ENCODE results near the gene NGEF. TPM values are rescaled to one million over a fixed set of nuclear protein-coding genes. Genes with fewer than 3 reads are reported as not detected.

NGEF gene
- total RNA-seq, 8 experiments from 2014 or later, result 5.3 to 47.0 (median 8.4) TPM

DNA sequence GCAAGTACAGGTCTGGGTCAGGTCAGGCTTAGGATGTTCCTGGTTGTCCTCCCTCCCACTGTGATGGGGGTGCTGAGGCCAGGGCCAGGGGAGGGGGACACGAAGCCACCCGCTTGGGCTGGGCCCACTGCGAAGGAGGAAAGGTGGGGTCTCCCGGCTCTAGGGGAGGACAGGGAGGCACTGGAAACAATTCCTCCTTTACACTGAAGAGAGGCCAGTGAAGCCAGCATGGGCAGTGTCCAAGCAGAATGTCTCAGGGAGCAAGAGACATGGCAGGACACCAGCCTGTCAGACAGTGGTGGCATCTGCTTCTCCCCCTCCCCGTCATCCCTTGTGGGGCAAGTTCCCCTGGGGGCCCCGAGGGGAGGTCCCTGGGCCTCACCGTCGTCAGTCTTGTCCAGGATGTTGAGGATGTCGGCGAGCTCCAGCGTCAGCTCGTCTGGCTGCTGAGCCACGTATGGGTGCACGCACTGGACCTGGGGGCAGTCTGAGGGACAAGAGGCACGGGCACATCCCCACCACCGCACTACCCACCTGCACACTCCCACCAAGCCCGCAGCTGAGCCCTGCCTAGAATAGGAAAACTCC lies 132.2 kb downstream of the NGEF start:
- no peak for ATAC-seq (replicated peaks in 6 of 8)
- in situ Hi-C loops (cut with MboI; ENCODE audit: low pct_unique_long_range_greater_than_20kb in 2 of 9, low sequenced_read_pairs in 9 of 9, unreplicated experiment in 9 of 9), result no loop called here
- WGBS, 10 experiments, result 67 to 94% (median 85%) methylated on average over 5 of the region's 17 CpGs; no CpG with 5 or more reads in 7 of the 10 experiments

GRCh38 chr2:232879618-232880494 lies 133.2 kb downstream of the NGEF start:
- Histone ChIP-seq H3K4me1 (replicated peaks in 1 of 2) (peaks cover 0 to 7% of the 10 kb centered on the region in 2 donors), H3K27ac (no peak overlapping the region), H3K4me3 (no peak overlapping the region)
- in situ Hi-C loops (cut with MboI; ENCODE audit: low pct_unique_long_range_greater_than_20kb in 2 of 9, low sequenced_read_pairs in 9 of 9, unreplicated experiment in 9 of 9), result no loop called here
- whole genome bisulfite sequencing, 10 experiments, result 60 to 100% (median 86%) methylated on average over 1 to 4 of the region's 21 CpGs; no CpG with 5 or more reads in 5 of the 10 experiments
- ATAC-seq (replicated peaks in 6 of 8), result no peak

More for the DNA sequence above, 132.2 kb downstream of the NGEF start:
- H3K27ac ChIP-seq, result no peak overlapping the region
- H3K4me3 ChIP-seq, result no peak overlapping the region
- peaks cover 0 to 7% of the 10 kb centered on the region in 2 donors for H3K4me1 ChIP-seq (replicated peaks in 1 of 2)

DNA sequence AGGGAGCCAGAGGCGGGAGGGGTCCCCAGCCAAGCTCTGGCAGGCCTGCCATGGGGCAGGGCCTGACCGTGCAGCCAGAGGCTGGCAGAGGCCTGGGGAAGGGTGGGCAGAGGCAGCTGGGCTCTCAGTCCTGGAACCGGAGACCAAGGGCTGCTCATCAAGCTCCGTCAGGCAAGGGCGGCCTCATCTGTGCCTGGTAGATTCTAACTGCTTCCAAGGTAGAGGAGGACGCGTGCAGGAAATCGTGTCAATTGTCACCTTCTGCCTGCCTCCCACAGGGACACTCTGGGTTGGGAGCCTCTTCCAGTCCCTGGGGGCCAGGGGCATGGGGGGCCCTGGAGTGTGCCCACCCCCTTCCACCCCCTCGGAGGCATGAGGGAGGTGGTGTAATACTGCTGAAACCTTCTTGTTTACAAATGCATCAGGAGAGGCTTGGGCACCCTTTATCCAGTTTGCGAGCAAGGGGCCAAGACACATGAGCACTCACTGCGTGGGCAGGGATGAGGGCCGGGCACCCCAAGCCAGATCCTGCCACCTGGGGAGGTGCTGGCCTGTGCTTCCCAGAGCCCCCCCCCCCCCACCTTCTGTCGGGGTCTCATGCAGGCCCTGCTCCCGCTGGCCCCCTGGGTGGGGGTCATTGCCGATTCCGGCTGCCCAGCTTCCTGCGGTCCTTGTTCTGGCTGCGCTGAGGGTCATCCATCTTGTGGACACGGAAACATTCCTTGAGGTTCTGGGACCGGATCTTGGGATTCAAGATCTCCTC lies 134.0 kb downstream of the NGEF start:
- no peak for ATAC-seq (replicated peaks in 6 of 8)
- no peak overlapping the region for H3K4me3 ChIP-seq
- WGBS, 10 experiments, result 75 to 100% (median 80%) methylated on average over 1 to 2 of the region's 20 CpGs; no CpG with 5 or more reads in 6 of the 10 experiments
- no peak overlapping the region for H3K27ac ChIP-seq
- in situ Hi-C loops (cut with MboI; ENCODE audit: low pct_unique_long_range_greater_than_20kb in 2 of 9, low sequenced_read_pairs in 9 of 9, unreplicated experiment in 9 of 9), result no loop called here
- peaks cover 0 to 7% of the 10 kb centered on the region in 2 donors for H3K4me1 ChIP-seq (replicated peaks in 1 of 2)

- no peak overlapping the region for H3K27ac ChIP-seq
- peaks cover 0 to 7% of the 10 kb centered on the region in 2 donors for H3K4me1 ChIP-seq (replicated peaks in 1 of 2)
- ATAC-seq (replicated peaks in 6 of 8), result no peak
- no peak overlapping the region for H3K4me3 ChIP-seq
- WGBS, 10 experiments, result 89 to 100% methylated on average over 1 to 3 of the region's 13 CpGs; no CpG with 5 or more reads in 8 of the 10 experiments
- in situ Hi-C loops (cut with MboI; ENCODE audit: low pct_unique_long_range_greater_than_20kb in 2 of 9, low sequenced_read_pairs in 9 of 9, unreplicated experiment in 9 of 9), result no loop called here
Observed at GRCh38 chr2:232877940-232878511, 135.0 kb downstream of the NGEF start.

- Histone ChIP-seq H3K27ac (no peak overlapping the region), H3K4me3 (peak overlapping the region; percentile 40 to 54 (median 42)), H3K4me1 (replicated peaks in 1 of 2) (peaks cover 0 to 7% of the 10 kb centered on the region in 2 donors)
- WGBS, 10 experiments, result 70% methylated on average over 2 of the region's 21 CpGs; no CpG with 5 or more reads in 9 of the 10 experiments
- ATAC-seq (replicated peaks in 6 of 8), result peak in 2 of 8 experiments; percentile 2 to 3
- in situ Hi-C loops (cut with MboI; ENCODE audit: low pct_unique_long_range_greater_than_20kb in 2 of 9, low sequenced_read_pairs in 9 of 9, unreplicated experiment in 9 of 9), result no loop called here
Observed at GRCh38 chr2:232876978-232877441, 136.0 kb downstream of the NGEF start.

DNA sequence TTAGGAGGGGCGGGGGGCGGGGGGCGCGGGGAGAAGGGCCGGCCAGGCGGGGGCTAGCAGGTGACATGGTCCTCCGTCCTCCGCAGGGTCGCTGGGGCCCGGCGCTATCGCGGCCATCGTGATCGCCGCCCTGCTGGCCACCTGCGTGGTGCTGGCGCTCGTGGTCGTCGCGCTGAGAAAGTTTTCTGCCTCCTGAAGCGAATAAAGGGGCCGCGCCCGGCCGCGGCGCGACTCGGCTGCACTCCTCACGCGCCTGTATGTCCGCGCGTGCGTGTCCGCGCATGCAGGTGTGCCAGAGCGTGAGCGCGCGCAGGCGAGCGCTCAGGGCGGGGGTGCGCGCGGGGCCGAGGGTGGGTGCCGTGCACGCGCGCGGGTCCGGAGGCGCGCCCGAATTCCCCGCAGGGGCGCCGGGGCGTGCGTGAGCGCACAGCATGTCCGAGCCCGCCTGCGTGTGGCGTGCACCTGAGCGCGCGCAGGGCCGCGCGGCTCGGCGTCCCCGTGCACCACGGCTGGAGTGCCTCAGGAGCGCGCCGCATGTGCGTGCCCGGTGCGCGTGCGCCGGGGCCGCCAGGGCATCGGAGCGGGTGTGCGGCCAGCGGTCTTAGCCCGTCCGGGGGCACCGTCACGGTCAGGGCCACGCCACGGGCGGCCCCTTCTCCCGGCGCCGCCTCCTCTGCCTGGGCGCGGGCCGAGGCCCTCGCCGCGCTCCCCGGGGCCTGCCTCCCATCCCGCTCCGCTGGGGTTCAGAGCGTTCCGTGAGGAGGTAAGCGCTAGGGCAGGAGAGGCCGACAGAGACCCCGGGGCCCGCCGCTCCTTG lies 136.7 kb downstream of the NGEF start:
- ATAC-seq (replicated peaks in 6 of 8), result peak; percentile 47 to 87 (median 82)

GRCh38 chr2:232875256-232876121 lies 137.6 kb downstream of the NGEF start:
- WGBS, 10 experiments, result 73 to 100% (median 85%) methylated on average over 2 to 3 of the region's 37 CpGs; no CpG with 5 or more reads in 6 of the 10 experiments
- peaks cover 0 to 7% of the 10 kb centered on the region in 2 donors for H3K4me1 ChIP-seq (replicated peaks in 1 of 2)
- peak overlapping the region; percentile 40 to 54 (median 42) for H3K4me3 ChIP-seq
- peak in 6 of 8 experiments; percentile 15 to 33 (median 28) for ATAC-seq (replicated peaks in 6 of 8)
- H3K27ac ChIP-seq, result no peak overlapping the region
- in situ Hi-C loops (cut with MboI; ENCODE audit: low pct_unique_long_range_greater_than_20kb in 2 of 9, low sequenced_read_pairs in 9 of 9, unreplicated experiment in 9 of 9), result no loop called here

More for the DNA sequence above, 136.7 kb downstream of the NGEF start:
- no peak overlapping the region for H3K27ac ChIP-seq
- 0 to 20% (median 0%) methylated on average over 1 to 5 of the region's 119 CpGs; no CpG with 5 or more reads in 5 of the 10 experiments for WGBS, 10 experiments
- in situ Hi-C loops (cut with MboI; ENCODE audit: low pct_unique_long_range_greater_than_20kb in 2 of 9, low sequenced_read_pairs in 9 of 9, unreplicated experiment in 9 of 9), result no loop called here
- peaks cover 0 to 7% of the 10 kb centered on the region in 2 donors for H3K4me1 ChIP-seq (replicated peaks in 1 of 2)
- peak overlapping the region; percentile 40 to 54 (median 42) for H3K4me3 ChIP-seq

DNA sequence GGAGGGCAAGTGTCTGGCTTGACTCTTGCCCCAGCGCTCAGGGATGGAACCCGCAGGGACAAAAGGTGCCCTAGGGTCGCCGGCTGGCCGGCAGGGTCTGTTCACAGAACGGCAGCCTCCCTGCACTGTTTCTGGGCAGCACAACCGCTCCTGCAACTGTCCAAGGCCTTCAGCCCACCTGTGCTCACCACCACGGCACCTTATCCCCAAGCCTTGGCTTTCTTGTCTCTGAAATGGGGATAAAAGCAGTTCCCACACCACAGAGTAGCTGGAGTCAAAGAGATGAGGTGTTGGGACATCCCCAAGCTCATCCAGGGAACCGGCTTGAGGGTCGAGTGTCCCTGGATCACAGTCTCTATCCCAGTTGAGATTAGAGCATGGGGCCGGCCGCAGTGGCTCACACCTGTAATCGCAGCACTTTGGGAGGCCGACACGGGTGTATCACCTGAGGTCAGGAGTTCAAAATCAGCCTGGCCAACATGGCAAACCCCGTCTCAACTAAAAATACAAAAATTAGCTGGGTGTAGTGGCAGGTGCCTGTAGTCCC lies 138.3 kb downstream of the NGEF start:
- no peak overlapping the region for H3K27ac ChIP-seq
- ATAC-seq (replicated peaks in 6 of 8), result no peak
- in situ Hi-C loops (cut with MboI; ENCODE audit: low pct_unique_long_range_greater_than_20kb in 2 of 9, low sequenced_read_pairs in 9 of 9, unreplicated experiment in 9 of 9), result loop anchor here in 6 of 9 experiments (25.0 kb wide), 2 partner anchors 163 to 388 kb away; partner anchors contain the start of genes ATG16L1 (in 5 of the 6) and NEU2 (in 1 of the 6)

DNA sequence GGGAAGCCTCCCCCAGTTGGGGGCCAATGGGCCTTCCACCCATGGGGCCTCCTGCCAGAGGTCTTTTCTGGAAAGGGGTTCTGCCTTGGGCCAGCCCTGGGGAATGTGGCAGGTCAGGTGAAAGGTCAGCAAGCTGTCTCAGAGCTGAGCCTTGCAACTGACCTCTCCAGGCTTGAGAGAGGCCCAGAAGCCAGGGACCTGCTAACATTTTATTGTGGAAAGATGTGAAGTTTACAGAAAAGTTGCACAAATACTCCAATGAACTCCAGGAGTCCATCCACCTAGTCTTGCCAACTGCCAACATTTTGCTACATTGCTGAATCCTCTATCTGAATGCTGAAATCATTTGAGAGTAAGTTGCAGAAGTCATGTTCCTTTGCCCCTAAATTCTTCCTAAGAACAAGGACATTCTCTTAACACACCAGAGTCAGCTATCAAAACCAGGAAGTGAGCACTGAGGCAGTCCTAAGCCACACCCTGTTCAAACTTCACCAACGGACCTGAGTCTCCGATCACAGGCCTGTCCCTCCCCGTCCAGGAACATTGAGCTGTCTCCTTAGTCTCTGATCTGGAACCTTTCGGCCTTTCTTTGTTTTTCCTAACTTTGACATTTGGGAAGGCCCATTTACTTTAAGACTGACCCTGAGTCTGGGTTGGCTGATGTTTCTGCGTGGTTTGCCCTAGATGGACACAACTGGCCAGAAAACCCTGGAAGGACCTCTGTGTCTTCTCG lies 139.0 kb downstream of the NGEF start:
- 40 to 100% (median 80%) methylated on average over 1 to 4 of the region's 6 CpGs; no CpG with 5 or more reads in 3 of the 10 experiments for WGBS, 10 experiments
- Histone ChIP-seq H3K4me3 (no peak overlapping the region), H3K4me1 (replicated peaks in 1 of 2) (peaks cover 0 to 7% of the 10 kb centered on the region in 2 donors), H3K27ac (no peak overlapping the region)
- in situ Hi-C loops (cut with MboI; ENCODE audit: low pct_unique_long_range_greater_than_20kb in 2 of 9, low sequenced_read_pairs in 9 of 9, unreplicated experiment in 9 of 9), result loop anchor here in 6 of 9 experiments (25.0 kb wide), 2 partner anchors 163 to 388 kb away; partner anchors contain the start of genes ATG16L1 (in 5 of the 6) and NEU2 (in 1 of the 6)
- ATAC-seq (replicated peaks in 6 of 8), result no peak

More for the DNA sequence above, 138.3 kb downstream of the NGEF start:
- Histone ChIP-seq H3K4me3 (no peak overlapping the region), H3K4me1 (replicated peaks in 1 of 2) (peaks cover 0 to 7% of the 10 kb centered on the region in 2 donors)
- WGBS, 10 experiments, result 85 to 100% (median 93%) methylated on average over 1 to 12 of the region's 16 CpGs; no CpG with 5 or more reads in 3 of the 10 experiments

DNA sequence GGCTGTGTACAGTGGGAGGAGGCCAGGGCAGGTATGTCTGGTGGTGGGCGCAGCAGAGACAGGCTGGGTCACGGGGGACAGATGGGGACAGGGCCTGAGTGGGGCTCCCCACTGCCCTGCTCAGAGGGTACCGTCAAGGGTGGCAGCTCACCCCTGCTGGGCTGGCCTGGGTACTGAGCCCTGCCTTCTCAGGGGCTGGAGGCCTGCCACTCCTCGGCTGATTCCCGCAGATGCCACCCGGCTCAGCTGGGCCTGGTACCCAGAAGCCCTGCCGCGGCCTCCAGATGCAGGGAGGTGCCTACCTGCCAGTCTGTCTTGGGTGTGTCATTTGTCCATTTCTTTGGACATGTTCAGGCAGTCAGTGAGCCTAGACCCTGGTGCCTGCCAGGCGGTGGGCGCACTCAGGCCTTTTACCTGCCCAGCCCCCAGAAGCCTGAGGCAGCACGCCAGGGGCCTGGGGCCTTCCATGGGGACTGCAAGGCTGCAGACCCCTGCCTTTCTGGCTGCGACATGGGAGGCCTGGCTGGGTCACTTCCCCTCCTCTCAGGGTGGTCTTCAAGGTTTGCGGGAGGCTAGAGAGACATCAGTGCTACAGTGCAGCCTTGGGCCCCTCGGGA lies 139.7 kb downstream of the NGEF start:
- H3K4me1 ChIP-seq (replicated peaks in 1 of 2), result peaks cover 0 to 7% of the 10 kb centered on the region in 2 donors
- in situ Hi-C loops (cut with MboI; ENCODE audit: low pct_unique_long_range_greater_than_20kb in 2 of 9, low sequenced_read_pairs in 9 of 9, unreplicated experiment in 9 of 9), result loop anchor here in 6 of 9 experiments (25.0 kb wide), 2 partner anchors 164 to 389 kb away; partner anchors contain the start of genes ATG16L1 (in 5 of the 6) and NEU2 (in 1 of the 6)
- ATAC-seq (replicated peaks in 6 of 8), result no peak

More for the DNA sequence above, 139.7 kb downstream of the NGEF start:
- H3K27ac ChIP-seq, result no peak overlapping the region
- no peak overlapping the region for H3K4me3 ChIP-seq
- 90 to 100% (median 97%) methylated on average over 1 to 4 of the region's 14 CpGs; no CpG with 5 or more reads in 6 of the 10 experiments for WGBS, 10 experiments

All from motor neuron (in vitro differentiated cells).